CD4-positive, alpha-beta T cell treated with Interleukin-15 for 1 hour (primary cell): ENCODE data around the gene ARHGAP42.
"Not testable (repeated sequence)": the region's sequence is repeated elsewhere in the genome, so short reads cannot be mapped to it uniquely, and the experiment has no call there.

Experiments used
- DNase-seq: peaks from one replicate; pipeline ENCODE4 v3.0.0-alpha.2; 2020

Gene ARHGAP42

GRCh38 chr11:100687054-100687629 lies at the start of gene ARHGAP42:
Gene ARHGAP42, plus strand, starts transcription at chr11:100687288. Its CDS starts 391 bp downstream, at chr11:100687679.
- DNase-seq = peak; percentile 51

- DNase-seq = no peak
These were observed 49.4 kb upstream of the ARHGAP42 start for GRCh38 chr11:100637706-100638105.

DNA sequence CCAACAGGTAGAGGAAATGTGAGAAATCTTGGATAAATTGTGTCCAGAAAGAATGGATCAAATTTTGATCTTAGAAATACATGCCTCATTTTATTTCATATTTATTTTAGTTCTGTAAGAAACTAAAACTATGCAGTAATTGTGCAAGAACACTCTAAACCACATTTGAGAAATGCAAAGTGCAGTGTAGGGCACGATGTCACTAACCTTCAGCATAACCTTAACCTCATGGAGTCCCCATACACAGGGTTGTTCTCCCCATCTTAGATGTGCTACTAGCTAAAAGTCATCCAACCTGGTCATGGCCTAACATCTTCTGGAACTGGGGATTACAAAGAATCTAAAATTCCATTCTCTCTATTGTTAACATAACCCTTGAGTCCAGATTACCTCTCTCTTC lies 48.4 kb upstream of the ARHGAP42 start:
- no peak for DNase-seq

DNA sequence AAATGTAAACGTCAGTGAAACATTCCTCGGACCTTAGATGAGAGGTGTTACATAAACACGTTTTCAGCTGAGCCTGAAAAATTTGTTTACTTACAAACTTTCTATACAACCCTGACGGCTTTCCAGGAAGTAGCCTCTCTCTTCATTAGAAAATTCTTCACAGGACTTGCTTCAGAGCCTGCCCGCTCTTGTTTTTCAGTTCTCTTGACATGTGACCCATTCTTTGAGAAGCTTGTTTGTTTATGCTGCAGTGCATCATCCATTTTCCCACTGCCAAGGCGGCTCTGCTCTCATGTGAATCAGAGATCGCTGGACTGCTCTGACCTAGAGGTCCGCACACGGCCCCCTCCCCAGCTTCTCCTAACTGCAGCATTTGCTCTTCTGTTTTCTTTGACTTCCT lies 47.9 kb upstream of the ARHGAP42 start:
- DNase-seq = no peak

- DNase-seq = no peak
These were observed 47.0 kb upstream of the ARHGAP42 start for GRCh38 chr11:100640071-100640470.

- no peak for DNase-seq
These were observed 46.4 kb upstream of the ARHGAP42 start for GRCh38 chr11:100640646-100641045.

GRCh38 chr11:100641456-100641855 lies 45.6 kb upstream of the ARHGAP42 start:
- DNase-seq = no peak

GRCh38 chr11:100646545-100646944 lies 40.5 kb upstream of the ARHGAP42 start:
- DNase-seq = no peak

- no peak for DNase-seq
These were observed 39.2 kb upstream of the ARHGAP42 start for GRCh38 chr11:100647861-100648260.

- no peak for DNase-seq
These were observed 23.5 kb upstream of the ARHGAP42 start for GRCh38 chr11:100663583-100663982.

DNA sequence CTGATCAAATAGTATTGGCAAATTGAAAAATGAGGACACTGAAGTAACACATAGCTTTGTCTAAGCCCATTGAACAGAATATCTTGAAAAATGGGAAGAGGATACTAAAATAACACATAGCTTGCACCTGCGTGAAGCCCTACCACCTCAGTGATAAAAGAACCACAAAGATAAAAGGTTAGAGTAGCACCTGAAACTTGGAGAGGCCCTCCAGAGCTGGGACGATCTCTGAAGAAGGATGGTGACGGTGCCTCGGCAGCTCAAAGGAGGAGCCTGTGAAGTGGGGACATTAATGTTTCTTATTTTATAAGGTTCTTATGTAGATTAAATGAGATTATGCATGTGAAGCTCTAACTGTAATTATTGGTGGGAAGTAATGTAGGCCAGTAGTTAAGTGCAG lies 23.1 kb upstream of the ARHGAP42 start:
- no peak for DNase-seq

GRCh38 chr11:100666816-100667215 lies 20.3 kb upstream of the ARHGAP42 start:
- DNase-seq = not testable (repeated sequence)

DNA sequence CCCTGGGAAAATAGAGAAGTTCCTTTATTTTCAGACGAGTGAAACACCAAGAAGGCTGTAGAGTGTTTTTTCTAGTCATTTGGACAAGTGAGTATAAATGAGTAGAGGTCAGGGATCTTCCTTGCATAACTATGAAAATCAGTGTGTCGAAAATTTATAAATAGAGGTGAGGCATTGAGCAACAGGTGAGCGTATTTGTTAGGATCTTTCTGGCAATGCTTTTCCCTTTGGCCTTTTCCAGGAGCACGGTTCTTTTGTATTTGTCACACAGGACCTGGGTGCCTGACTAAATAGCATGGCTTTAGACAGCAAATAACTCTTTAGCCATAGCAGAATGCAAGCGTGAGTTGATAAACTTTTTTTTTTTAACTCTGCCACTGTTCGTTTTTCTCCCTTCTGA lies 19.6 kb upstream of the ARHGAP42 start:
- DNase-seq = no peak

GRCh38 chr11:100670140-100670539 lies 16.9 kb upstream of the ARHGAP42 start:
- no peak for DNase-seq

DNA sequence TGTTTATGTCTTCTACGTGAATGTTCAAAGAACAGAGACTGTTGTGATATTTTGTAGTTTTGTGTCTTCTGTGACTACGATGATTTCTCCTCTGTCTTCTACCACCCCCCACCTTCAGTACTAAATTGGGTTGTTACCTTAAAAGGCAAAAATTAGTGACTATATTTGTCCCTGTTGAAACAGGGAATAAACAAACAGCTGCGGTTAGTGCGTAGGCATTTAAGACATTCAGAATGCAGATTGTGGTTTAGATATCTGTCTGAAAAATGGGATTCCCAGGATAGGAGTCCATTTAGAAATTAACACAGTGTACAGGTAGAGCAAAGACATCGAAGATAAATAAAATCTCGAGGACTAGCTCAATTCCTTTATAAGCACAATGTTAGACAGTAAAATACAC lies 15.6 kb upstream of the ARHGAP42 start:
- DNase-seq = no peak

GRCh38 chr11:100672498-100673033 lies 14.5 kb upstream of the ARHGAP42 start:
- DNase-seq = no peak

DNA sequence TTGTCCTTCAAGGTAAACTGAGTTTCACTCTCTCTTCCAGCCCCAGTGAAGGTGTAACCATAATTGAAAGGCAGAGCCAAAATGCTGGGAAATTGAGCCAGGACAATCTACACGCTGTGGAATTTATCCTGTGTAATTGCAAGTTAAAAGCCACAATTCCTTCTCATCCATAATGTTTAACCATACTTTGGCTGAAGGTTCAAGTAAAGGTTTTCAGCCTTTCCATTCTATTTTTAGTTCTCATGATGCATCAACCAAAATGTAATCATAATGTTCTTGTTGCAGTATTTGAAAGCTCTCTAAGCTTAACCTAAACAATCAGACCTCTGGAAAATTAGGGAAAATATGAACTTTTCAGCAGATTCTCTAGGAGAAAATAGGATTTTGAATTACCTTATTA lies 14.0 kb upstream of the ARHGAP42 start:
- no peak for DNase-seq

- no peak for DNase-seq
These were observed 12.9 kb upstream of the ARHGAP42 start for GRCh38 chr11:100674212-100674611.

GRCh38 chr11:100675115-100675650 lies 11.9 kb upstream of the ARHGAP42 start:
- DNase-seq = no peak

DNA sequence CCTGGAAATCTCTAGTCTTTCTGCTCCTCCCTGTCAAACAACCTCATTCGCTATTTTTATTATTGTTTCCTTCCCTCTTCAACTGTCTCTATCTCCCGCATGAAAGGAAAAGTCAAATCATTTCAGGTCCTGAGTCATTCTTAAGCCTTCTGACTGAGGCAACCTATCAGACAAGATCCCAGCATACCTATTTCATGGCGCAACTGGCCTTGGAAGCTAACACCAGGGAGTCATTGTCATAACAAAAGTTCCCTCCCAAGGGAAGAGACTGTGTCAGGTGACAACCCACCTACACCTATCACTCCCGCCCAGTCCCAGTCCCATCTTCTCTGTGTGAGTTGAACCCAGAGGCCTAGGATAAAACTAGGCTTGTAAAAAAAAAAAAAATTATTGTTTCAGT lies 10.2 kb upstream of the ARHGAP42 start:
- no peak for DNase-seq

DNA sequence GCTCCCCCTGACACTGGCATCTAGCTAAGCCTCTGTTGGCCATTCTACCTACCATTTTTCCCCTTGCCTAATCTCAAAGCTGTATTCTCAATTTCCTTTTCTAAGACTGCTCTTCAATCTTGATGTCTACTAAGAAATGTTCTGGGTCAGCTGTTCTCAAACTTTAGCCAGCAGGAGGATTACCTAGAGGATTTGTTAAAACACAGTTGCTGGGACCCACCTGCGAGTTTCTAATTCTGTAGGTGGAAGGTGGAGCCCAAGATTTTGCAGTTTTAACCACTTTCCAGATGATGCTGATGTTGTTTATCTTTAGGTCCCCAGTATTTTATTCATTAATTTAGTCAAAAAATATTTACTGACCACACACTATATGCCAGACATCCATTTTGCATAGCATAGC lies 9.3 kb upstream of the ARHGAP42 start:
- no peak for DNase-seq

DNA sequence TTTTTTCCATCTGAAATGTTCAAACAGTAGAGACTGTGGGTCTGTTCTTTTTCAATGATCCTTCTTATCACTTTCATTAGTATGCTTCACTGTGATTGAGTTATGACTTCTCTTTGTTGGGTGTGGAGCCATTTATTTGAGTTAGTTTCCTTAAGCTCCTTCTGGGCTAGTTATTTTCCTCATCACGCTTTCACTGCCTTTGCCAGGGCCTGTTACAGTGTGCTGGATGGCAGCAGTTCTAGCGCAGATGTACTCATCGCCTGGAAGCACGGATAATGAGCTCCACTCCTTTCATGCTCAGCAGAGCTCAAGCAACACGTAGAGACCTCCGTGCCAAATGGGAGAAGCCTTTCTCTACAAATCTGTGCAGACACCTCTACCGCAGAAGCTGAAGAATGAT lies 7.0 kb upstream of the ARHGAP42 start:
- no peak for DNase-seq

DNA sequence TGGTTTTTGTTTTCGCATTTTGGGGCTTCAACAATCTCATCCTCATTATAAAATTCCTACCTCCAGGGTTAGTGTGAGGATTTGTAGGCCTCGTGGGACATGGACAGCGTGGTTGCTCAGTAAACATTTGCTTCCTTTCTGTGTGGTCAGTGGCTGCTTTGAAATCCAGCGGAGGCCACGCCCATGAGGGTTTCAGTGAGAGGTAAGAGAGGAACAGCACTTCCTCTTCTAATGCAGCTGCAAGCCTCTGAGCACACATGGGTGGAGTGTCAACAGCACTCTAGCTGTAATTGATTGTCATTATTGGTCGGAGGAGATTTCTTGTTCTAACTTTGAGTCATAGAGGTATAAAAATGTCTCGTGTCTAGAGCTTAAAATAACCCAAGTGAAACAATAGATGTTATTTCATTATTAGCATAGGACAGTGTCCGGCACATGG lies 6.0 kb upstream of the ARHGAP42 start:
- peak; percentile 73 for DNase-seq

DNA sequence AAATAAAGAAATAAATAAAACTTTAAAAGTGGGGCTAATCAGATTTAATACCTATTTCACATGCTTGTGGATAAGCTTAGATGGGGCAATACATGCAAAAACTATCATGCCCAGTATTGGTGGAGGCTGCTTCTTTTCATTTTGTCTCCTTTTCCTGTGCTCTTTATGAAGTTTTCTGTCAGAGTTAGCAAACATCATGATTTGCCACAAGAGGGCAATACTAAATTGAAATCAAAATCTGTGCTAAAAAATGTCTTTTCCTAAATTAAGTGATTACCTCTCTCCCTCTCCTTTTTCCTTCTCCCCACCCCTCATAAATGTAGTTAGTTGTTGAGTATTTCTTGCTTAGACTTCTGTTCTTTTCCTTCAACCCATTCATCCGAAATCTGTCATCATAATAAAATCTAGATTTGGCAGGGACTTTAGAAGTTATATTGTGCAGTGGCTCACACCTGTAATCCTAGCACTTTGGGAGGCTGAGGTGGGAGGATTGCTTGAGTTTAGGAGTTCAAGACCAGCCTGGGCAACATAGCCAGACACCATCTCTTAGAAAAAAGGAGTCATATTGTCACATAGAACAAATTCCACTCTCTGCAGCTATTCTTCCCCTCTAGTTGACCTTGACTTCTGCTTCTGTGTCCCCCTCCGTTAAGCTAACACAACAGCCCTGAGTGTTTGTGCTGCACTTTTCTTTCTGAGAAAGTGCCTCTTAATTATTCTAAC lies 4.7 kb upstream of the ARHGAP42 start:
- no peak for DNase-seq
